Measurements from ENCODE around the gene PDE6H. TPM values are rescaled to one million over a fixed set of nuclear protein-coding genes. Genes with fewer than 3 reads are reported as not detected.

Gene PDE6H
- total and polyA plus RNA-seq, 2 donors from 2014 or later = not detected

- intact Hi-C loops (cut with DNase I) = no loop called here
- no peak overlapping the region for H3K27ac ChIP-seq (ENCODE audit: low read depth in 2 of 2, low read length in 2 of 2)
- DNase-seq (no peak), FAIRE-seq (no peak)
- no peak for TF ChIP-seq CTCF (IDR thresholded peaks at IDR 0.05; ENCODE audit: borderline replicate concordance, extremely low read depth, insufficient read depth)
- no peaks in the 10 kb centered on the region for H3K9me3 ChIP-seq (ENCODE audit: control insufficient read depth in 2 of 3, insufficient read depth in 1 of 3, low read length in 3 of 3)
- no peak overlapping the region for H3K9ac ChIP-seq (ENCODE audit: low read length in 3 of 3)
- H3K27me3 ChIP-seq (ENCODE audit: control insufficient read depth, insufficient read depth, low read length) = no peaks in the 10 kb centered on the region
- H3K36me3 ChIP-seq (ENCODE audit: control insufficient read depth in 2 of 3, insufficient read depth in 3 of 3, low read length in 3 of 3) = no peaks in the 10 kb centered on the region
- no peaks in the 10 kb centered on the region for H3K4me1 ChIP-seq (ENCODE audit: control insufficient read depth in 2 of 3, insufficient read depth in 2 of 3, low read depth in 1 of 3, low read length in 3 of 3)
- H3K4me3 ChIP-seq (ENCODE audit: low read length in 3 of 3) = no peak overlapping the region
Observed at GRCh38 chr12:14982562-14982961, 9.7 kb downstream of the PDE6H start.

GRCh38 chr12:14982991-14983390 is 10.1 kb downstream of the PDE6H start:
- Histone ChIP-seq H3K4me3 (ENCODE audit: low read length in 3 of 3) (no peak overlapping the region), H3K36me3 (ENCODE audit: control insufficient read depth in 2 of 3, insufficient read depth in 3 of 3, low read length in 3 of 3) (no peaks in the 10 kb centered on the region), H3K27ac (ENCODE audit: low read depth in 2 of 2, low read length in 2 of 2) (no peak overlapping the region), H3K9me3 (ENCODE audit: control insufficient read depth in 2 of 3, insufficient read depth in 1 of 3, low read length in 3 of 3) (no peaks in the 10 kb centered on the region), H3K9ac (ENCODE audit: low read length in 3 of 3) (no peak overlapping the region), H3K27me3 (ENCODE audit: control insufficient read depth, insufficient read depth, low read length) (no peaks in the 10 kb centered on the region), H3K4me1 (ENCODE audit: control insufficient read depth in 2 of 3, insufficient read depth in 2 of 3, low read depth in 1 of 3, low read length in 3 of 3) (no peaks in the 10 kb centered on the region)
- FAIRE-seq = no peak
- no peak for DNase-seq
- no peak for TF ChIP-seq CTCF (IDR thresholded peaks at IDR 0.05; ENCODE audit: borderline replicate concordance, extremely low read depth, insufficient read depth)
- intact Hi-C loops (cut with DNase I) = no loop called here

- Histone ChIP-seq H3K4me1 (ENCODE audit: control insufficient read depth in 2 of 3, insufficient read depth in 2 of 3, low read depth in 1 of 3, low read length in 3 of 3) (no peaks in the 10 kb centered on the region), H3K36me3 (ENCODE audit: control insufficient read depth in 2 of 3, insufficient read depth in 3 of 3, low read length in 3 of 3) (no peaks in the 10 kb centered on the region), H3K27ac (ENCODE audit: low read depth in 2 of 2, low read length in 2 of 2) (no peak overlapping the region), H3K9me3 (ENCODE audit: control insufficient read depth in 2 of 3, insufficient read depth in 1 of 3, low read length in 3 of 3) (no peaks in the 10 kb centered on the region), H3K9ac (ENCODE audit: low read length in 3 of 3) (no peak overlapping the region), H3K27me3 (ENCODE audit: control insufficient read depth, insufficient read depth, low read length) (no peaks in the 10 kb centered on the region), H3K4me3 (ENCODE audit: low read length in 3 of 3) (no peak overlapping the region)
- TF ChIP-seq CTCF (IDR thresholded peaks at IDR 0.05; ENCODE audit: borderline replicate concordance, extremely low read depth, insufficient read depth) = no peak
- intact Hi-C loops (cut with DNase I) = no loop called here
- DNase-seq (no peak), FAIRE-seq (no peak)
Observed at GRCh38 chr12:14984036-14984435, 11.2 kb downstream of the PDE6H start.

- Histone ChIP-seq H3K36me3 (ENCODE audit: control insufficient read depth in 2 of 3, insufficient read depth in 3 of 3, low read length in 3 of 3) (no peaks in the 10 kb centered on the region), H3K4me1 (ENCODE audit: control insufficient read depth in 2 of 3, insufficient read depth in 2 of 3, low read depth in 1 of 3, low read length in 3 of 3) (peaks cover 0 to 2% (median 0%) of the 10 kb centered on the region in 3 donors), H3K9ac (ENCODE audit: low read length in 3 of 3) (no peak overlapping the region), H3K9me3 (ENCODE audit: control insufficient read depth in 2 of 3, insufficient read depth in 1 of 3, low read length in 3 of 3) (no peaks in the 10 kb centered on the region), H3K27ac (ENCODE audit: low read depth in 2 of 2, low read length in 2 of 2) (no peak overlapping the region), H3K4me3 (ENCODE audit: low read length in 3 of 3) (no peak overlapping the region), H3K27me3 (ENCODE audit: control insufficient read depth, insufficient read depth, low read length) (no peaks in the 10 kb centered on the region)
- intact Hi-C loops (cut with DNase I) = no loop called here
- DNase-seq (no peak), FAIRE-seq (no peak)
- no peak for TF ChIP-seq CTCF (IDR thresholded peaks at IDR 0.05; ENCODE audit: borderline replicate concordance, extremely low read depth, insufficient read depth)
Observed at GRCh38 chr12:14984766-14985285, 12.0 kb downstream of the PDE6H start.

Measured in kidney (tissue), 14 donors.